Occipital lobe (tissue), 3 donors: ENCODE data around the gene SPOCK1. TPM values are rescaled to one million over a fixed set of nuclear protein-coding genes. Genes with fewer than 3 reads are reported as not detected.
"Not testable (repeated sequence)": the region's sequence is repeated elsewhere in the genome, so short reads cannot be mapped to it uniquely, and the experiment has no call there.

ENCODE experiments used
- DNase-seq: peaks from one replicate; lab custom pipeline; 2025; lab: John Stamatoyannopoulos, UW
- small RNA-seq: library from RNA; depleted of rRNA; stranded (forward); fragments of <200 nt; gene quantifications from one replicate; pipeline ENCODE3, GENCODE V24; 2014
- total RNA-seq: library from RNA; depleted of rRNA; stranded (reverse); fragments of >200 nt; gene quantifications from one replicate; pipeline ENCODE4 v1.2.3, GENCODE V29; 2014

Gene SPOCK1
- total RNA-seq, 1 donor from 2014 or later, result 36.7 TPM

- DNase-seq, result no peak
These were observed 535.6 kb downstream of the SPOCK1 start for GRCh38 chr5:136963504-136963903.

GRCh38 chr5:136957428-136957827, 541.7 kb downstream of the SPOCK1 start:
- no peak for DNase-seq

- not testable (repeated sequence) for DNase-seq
These were observed 545.0 kb downstream of the SPOCK1 start for GRCh38 chr5:136954142-136954541.

GRCh38 chr5:136953346-136954069, 545.6 kb downstream of the SPOCK1 start:
- DNase-seq, result not testable (repeated sequence)

- DNase-seq, result no peak
These were observed 571.6 kb downstream of the SPOCK1 start for GRCh38 chr5:136927571-136927970.

- DNase-seq, result no peak
These were observed 573.1 kb downstream of the SPOCK1 start for GRCh38 chr5:136926073-136926472.

Small RNA genes within 50 kb of the gene (small RNA-seq; reads per million reads assigned to genes)
- gene RNA5SP193, result not detected

Other genes with a start within 250 kb of the SPOCK1 start
- gene KLHL3, start 236.8 kb upstream of the SPOCK1 start, total RNA-seq, result 8.7 TPM